ENCODE results near the gene RPS27A.
"Not testable (repeated sequence)": the region's sequence is repeated elsewhere in the genome, so short reads cannot be mapped to it uniquely, and the experiment has no call there.

The RPS27A gene

GRCh38 chr2:55232084-55232862, at the start of gene RPS27A, which contains the start of gene CLHC1:
TSS of gene RPS27A (plus strand) at chr2:55232688. CDS start at chr2:55232825, 137 bp downstream.
TSS of gene CLHC1 (minus strand) at chr2:55232293. CDS start at chr2:55222411, 9,882 bp downstream.
- H3K27me3 ChIP-seq, result no peaks in the 10 kb centered on the region
- peaks cover 32 to 36% (median 34%) of the 10 kb centered on the region in 3 donors for H3K36me3 ChIP-seq
- DNase-seq, result peak; percentile 86 to 93
- intact Hi-C loops (cut with DNase I; ENCODE audit: low total_unique reads), result loop anchor here (10.0 kb wide), 1 partner anchor 193 kb away; no protein-coding TSS in a partner anchor
- peak within 1 kb of the TSS; percentile 64 to 84 for H3K4me3 ChIP-seq
- H3K9me3 ChIP-seq, result no peaks in the 10 kb centered on the region
- peaks cover 0 to 29% (median 20%) of the 10 kb centered on the region in 4 donors for H3K4me1 ChIP-seq
- H3K27ac ChIP-seq, result peak within 1 kb of the TSS; percentile 87 to 91
- TF ChIP-seq CTCF (IDR thresholded peaks at IDR 0.05), result peak in 1 of 2 experiments; percentile 17

DNA sequence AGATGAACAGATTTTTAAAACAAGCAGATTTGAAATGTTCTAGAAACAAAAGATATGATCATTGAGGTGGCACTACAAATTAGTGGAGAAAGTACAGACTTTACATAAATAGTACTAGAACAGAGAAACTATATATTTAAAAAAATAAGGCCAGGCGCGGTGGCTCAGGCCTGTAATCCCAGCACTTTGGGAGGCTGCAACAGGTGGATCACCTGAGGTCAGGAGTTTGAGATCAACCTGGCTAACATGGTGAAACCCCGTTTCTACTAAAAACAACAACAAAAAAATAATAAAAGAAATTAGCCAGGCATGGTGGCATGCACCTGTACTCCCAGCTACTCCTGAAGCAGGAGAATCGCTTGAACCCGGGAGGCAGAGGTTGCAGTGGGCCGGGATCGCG, 45.7 kb upstream of the RPS27A start:
- H3K27me3 ChIP-seq; H3K27ac ChIP-seq; intact Hi-C loops (cut with DNase I; ENCODE audit: low total_unique reads); H3K9me3 ChIP-seq; H3K4me1 ChIP-seq; H3K4me3 ChIP-seq; DNase-seq; H3K36me3 ChIP-seq: not testable (repeated sequence)

- H3K27ac ChIP-seq; H3K27me3 ChIP-seq; DNase-seq; H3K4me3 ChIP-seq; intact Hi-C loops (cut with DNase I; ENCODE audit: low total_unique reads); H3K9me3 ChIP-seq; H3K4me1 ChIP-seq: not testable (repeated sequence)
- peaks cover 5 to 18% (median 12%) of the 10 kb centered on the region in 3 donors for H3K36me3 ChIP-seq
Measured at GRCh38 chr2:55191888-55192287, 40.6 kb upstream of the RPS27A start.

DNA sequence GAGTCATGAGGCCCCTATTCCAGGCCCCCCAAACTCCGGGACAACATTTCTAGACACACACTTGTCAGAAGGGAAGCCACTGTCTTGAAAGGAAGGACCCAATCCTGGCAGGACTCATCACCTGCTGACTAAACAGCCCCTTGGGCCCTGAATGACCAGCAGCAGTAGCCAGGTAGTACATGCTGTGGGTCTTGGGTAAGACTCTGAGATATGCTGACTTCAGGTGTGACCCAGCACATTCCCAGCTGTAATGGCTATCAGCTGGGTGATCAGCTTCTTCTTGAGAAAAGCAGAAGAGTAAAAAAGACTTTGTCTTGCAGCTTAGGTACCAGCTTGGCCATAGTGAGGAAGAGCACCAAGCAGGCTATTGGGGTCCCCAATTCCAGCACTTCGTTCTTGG, 36.0 kb upstream of the RPS27A start:
- intact Hi-C loops (cut with DNase I; ENCODE audit: low total_unique reads), result no loop called here

DNA sequence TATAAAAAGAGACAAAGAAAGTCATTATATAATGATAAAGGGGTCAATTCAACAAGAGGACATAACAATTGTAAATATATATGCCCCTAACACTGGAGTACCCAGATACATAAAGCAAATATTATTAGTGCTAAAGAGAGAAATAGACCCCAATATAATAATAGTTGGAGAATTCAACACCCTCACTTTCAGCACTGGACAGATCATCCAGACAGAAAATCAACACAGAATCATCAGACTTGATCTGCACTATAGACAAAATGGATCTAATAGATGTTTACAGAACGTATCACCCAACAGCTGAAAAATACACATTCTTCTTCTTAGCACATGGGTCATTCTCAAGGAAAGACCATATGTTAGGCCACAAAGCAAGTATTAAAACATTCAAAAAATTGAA, 32.1 kb upstream of the RPS27A start:
- intact Hi-C loops (cut with DNase I; ENCODE audit: low total_unique reads), result no loop called here
- peaks cover 24 to 37% (median 24%) of the 10 kb centered on the region in 3 donors for H3K36me3 ChIP-seq
- H3K4me1 ChIP-seq, result no peaks in the 10 kb centered on the region
- no peaks in the 10 kb centered on the region for H3K9me3 ChIP-seq
- H3K27me3 ChIP-seq, result no peaks in the 10 kb centered on the region
- no peak for DNase-seq
- H3K27ac ChIP-seq, result no peak overlapping the region
- H3K4me3 ChIP-seq, result no peak overlapping the region
- TF ChIP-seq CTCF (IDR thresholded peaks at IDR 0.05), result no peak

More for the DNA sequence above, 36.0 kb upstream of the RPS27A start:
- DNase-seq, result no peak
- Histone ChIP-seq H3K27ac (no peak overlapping the region), H3K4me3 (no peak overlapping the region), H3K27me3 (no peaks in the 10 kb centered on the region), H3K9me3 (no peaks in the 10 kb centered on the region), H3K4me1 (no peaks in the 10 kb centered on the region), H3K36me3 (peaks cover 12 to 29% (median 23%) of the 10 kb centered on the region in 3 donors)
- TF ChIP-seq CTCF (IDR thresholded peaks at IDR 0.05), result no peak

GRCh38 chr2:55204536-55204935, 28.0 kb upstream of the RPS27A start:
- Histone ChIP-seq H3K27ac (no peak overlapping the region), H3K4me3 (no peak overlapping the region), H3K4me1 (no peaks in the 10 kb centered on the region), H3K9me3 (no peaks in the 10 kb centered on the region), H3K36me3 (peaks cover 12 to 23% (median 17%) of the 10 kb centered on the region in 3 donors), H3K27me3 (no peaks in the 10 kb centered on the region)
- intact Hi-C loops (cut with DNase I; ENCODE audit: low total_unique reads), result no loop called here
- TF ChIP-seq CTCF (IDR thresholded peaks at IDR 0.05), result no peak
- no peak for DNase-seq
